NCI-H2196 (cell line): ENCODE data around the gene KREMEN2.
A peak's percentile ranks its signal among the peaks of the same experiment; 100 is the strongest.
"Not testable (repeated sequence)": the region's sequence is repeated elsewhere in the genome, so short reads cannot be mapped to it uniquely, and the experiment has no call there.

Experiments
- DNase-seq: peaks from one replicate; lab custom pipeline; 2025; ENCODE audit not compliant: unreplicated experiment; lab: John Stamatoyannopoulos, UW

The KREMEN2 gene, protein sequence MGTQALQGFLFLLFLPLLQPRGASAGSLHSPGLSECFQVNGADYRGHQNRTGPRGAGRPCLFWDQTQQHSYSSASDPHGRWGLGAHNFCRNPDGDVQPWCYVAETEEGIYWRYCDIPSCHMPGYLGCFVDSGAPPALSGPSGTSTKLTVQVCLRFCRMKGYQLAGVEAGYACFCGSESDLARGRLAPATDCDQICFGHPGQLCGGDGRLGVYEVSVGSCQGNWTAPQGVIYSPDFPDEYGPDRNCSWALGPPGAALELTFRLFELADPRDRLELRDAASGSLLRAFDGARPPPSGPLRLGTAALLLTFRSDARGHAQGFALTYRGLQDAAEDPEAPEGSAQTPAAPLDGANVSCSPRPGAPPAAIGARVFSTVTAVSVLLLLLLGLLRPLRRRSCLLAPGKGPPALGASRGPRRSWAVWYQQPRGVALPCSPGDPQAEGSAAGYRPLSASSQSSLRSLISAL

GRCh38 chr16:2963723-2964474 lies at the start of gene KREMEN2:
Gene KREMEN2 (plus strand): TSS chr16:2964275. CDS start chr16:2964521, 246 bp downstream.
- peak; percentile 69 for DNase-seq

- DNase-seq, result no peak
Measured at GRCh38 chr16:2915196-2915929, 48.7 kb upstream of the KREMEN2 start.

- DNase-seq, result peak; percentile 56
Measured at GRCh38 chr16:2919511-2920255, 44.4 kb upstream of the KREMEN2 start.

GRCh38 chr16:2923481-2923880 lies 40.6 kb upstream of the KREMEN2 start:
- DNase-seq, result no peak

- no peak for DNase-seq
Measured at GRCh38 chr16:2924901-2925755, 38.9 kb upstream of the KREMEN2 start.

DNA sequence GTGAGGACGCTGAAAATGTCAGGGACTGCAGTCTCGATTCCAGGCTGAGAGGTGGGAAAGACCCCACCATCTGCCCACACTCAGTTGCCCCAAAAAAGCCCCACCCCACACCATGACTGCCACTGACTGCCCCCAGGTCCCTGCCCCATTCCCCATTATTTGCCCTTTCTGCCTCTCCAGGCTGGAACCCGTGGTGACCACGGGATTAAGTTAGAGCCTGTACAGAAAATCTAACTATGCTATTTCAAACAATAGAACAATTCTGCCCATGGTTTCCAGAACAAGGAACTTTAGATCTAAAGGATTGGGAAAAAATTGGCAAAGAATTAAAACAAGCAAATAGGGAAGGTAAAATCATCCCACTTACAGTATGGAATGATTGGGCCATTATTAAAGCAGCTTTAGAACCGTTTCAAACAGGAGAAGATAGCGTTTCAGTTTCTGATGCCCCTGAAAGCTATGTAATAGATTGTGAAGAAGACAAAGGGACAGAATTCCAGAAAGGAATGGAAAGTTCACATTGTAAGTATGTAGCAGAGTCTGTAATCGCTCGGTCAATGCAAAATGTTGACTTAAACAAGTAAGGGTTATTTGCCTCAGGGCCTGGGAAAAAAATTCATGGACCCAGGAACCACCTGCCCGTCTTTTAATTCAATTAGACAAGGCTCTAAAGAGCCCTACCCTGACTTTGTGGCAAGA lies 38.0 kb upstream of the KREMEN2 start:
- no peak for DNase-seq

DNA sequence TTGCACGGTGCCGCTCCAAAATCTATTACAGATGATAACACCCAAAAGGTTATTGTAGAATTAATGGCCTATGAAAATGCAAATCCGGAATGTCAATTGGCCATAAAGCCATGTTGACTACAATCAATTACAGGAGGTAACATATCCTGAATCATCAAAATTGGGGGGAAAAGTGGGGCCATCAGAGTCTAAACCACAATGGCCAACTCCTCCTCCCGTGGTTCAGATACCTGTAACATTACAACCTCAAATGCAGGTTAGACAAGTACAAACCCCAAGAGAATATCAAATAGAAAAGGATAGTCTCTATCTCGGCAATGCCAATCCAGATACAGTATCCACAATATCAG lies 37.5 kb upstream of the KREMEN2 start:
- no peak for DNase-seq

DNA sequence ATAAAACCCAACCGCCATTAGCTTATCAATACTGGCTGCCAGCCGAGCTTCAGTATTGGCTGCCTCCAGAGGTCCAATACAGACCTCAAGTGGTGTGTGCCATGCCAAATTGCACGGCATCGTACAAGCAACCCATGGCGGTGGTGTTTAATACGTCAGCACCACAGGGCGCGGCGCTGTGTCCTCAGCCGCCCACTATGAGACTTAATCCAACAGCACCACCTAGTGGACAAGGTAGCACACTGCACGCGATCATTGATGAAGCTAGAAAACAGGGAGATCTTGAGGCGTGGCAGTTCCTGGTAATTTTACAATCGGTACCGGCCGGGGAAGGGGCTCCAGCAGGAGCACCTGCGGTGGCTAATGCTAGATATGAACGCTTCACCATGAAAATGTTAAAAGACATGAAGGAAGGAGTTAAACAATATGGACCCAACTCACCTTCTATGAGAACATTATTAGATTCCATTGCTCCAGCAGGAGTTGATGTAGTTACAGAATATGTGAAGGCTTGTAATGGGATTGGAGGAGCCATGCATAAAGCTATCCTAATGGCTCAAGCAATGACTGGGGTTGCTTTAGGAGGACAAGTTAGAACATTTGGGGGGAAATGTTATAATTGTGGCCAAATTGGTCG lies 36.9 kb upstream of the KREMEN2 start:
- DNase-seq, result peak; percentile 93

DNA sequence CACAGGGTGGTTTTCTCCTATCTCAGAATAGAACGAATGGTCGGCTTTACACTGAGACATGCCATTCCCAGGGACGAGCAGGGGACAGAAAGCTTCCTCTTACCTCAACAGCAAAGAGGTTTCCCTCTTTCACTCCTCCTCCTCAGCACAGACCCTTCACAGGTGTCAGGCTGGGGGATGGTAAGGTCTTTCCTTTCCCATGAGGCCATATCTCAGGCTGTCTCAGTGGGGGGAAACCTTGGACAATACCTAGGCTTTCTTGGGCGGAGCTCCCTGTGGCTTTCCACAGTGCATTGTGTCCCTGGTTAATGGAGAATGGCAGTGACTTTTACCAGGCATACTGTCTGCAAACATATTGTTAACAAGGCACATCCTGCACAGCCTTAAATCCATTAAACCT lies 35.9 kb upstream of the KREMEN2 start:
- not testable (repeated sequence) for DNase-seq

GRCh38 chr16:2928796-2929195 lies 35.3 kb upstream of the KREMEN2 start:
- DNase-seq, result no peak

DNA sequence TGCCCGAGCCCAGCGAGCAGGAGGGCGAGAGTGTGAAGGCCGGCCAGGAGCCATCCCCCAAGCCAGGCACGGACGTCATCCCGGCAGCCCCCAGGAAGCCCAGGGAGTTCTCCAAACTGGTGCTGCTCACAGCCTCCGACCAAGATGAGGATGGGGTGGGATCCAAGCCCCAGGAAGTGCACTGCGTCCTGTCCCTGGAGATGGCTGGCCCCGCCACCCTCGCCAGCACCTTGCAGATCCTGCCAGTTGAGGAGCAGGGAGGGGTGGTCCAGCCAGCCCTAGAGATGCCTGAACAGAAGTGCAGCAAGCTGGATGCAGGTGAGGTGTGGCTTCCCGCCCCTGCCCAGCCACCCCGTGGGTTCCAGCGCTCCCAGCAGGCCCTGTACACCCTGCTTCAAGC lies 34.4 kb upstream of the KREMEN2 start:
- DNase-seq, result no peak

DNA sequence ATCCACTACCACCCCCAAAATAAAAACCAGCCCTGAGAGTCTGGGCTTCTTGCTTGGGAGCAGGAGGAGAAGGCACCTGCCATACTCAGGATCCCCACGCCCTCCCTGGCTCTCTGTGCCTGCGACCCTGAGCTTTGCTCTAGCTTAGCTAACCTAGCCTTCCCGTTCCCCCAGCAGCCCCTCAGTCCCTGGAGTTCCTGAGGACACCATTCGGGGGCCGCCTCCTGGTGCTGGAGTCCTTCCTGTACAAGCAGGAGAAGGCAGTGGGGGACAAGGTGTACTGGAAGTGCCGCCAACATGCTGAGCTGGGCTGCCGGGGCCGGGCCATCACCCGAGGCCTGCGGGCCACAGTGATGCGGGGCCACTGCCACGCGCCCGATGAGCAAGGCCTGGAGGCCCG lies 33.8 kb upstream of the KREMEN2 start:
- DNase-seq, result no peak

GRCh38 chr16:2931231-2931914 lies 32.7 kb upstream of the KREMEN2 start:
- DNase-seq, result not testable (repeated sequence)

DNA sequence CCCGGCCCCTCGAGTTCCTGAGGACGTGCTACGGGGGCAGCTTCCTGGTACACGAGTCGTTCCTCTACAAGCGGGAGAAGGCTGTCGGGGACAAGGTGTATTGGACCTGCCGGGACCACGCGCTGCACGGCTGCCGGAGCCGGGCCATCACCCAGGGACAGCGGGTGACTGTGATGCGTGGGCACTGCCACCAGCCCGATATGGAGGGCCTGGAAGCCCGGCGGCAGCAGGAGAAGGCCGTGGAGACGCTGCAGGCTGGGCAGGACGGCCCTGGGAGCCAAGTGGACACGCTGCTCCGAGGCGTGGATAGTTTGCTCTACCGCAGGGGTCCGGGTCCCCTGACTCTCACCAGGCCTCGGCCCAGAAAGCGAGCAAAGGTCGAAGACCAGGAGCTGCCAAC lies 30.9 kb upstream of the KREMEN2 start:
- no peak for DNase-seq

GRCh38 chr16:2933701-2934100 lies 30.4 kb upstream of the KREMEN2 start:
- no peak for DNase-seq

- DNase-seq, result no peak
Measured at GRCh38 chr16:2934450-2934849, 29.6 kb upstream of the KREMEN2 start.

GRCh38 chr16:2936436-2937011 lies 27.6 kb upstream of the KREMEN2 start:
- DNase-seq, result no peak

DNA sequence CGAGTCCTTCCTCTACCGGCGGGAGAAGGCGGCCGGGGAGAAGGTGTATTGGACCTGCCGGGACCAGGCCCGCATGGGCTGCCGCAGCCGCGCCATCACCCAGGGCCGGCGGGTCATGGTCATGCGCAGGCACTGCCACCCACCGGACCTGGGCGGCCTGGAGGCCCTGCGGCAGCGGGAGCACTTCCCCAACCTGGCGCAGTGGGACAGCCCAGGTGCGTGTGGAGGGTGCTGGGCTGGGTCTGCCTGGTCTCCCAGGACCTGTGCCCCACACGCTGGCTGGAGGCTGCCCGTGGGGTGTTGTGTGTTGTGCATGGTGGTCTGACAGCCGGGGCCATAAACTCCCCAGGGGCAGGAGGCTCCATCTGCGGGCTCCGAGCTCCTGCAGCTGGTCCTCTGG lies 26.9 kb upstream of the KREMEN2 start:
- DNase-seq, result no peak
